CD14-positive monocyte (primary cell): Measurements from ENCODE around the gene EVL. TPM values are rescaled to one million over a fixed set of nuclear protein-coding genes. Genes with fewer than 3 reads are reported as not detected.

ENCODE experiments used
- DNase-seq, 3 donors: peaks; one replicate each; pipeline ENCODE4 v3.0.0-alpha.2; 2011 to 2022
- H2AFZ ChIP-seq: 2 replicates; pipeline ENCODE4 v1.6.0; 2012; ENCODE audit warnings: mild to moderate bottlenecking, low read depth, low read length, inconsistent platforms; ENCODE audit not compliant: insufficient read depth, poor library complexity, severe bottlenecking
- H3K27ac ChIP-seq, 2 donors: 1 replicate in 1 of 2; 2 replicates in 1 of 2; pipeline ENCODE4 v1.5.1; 2012 to 2013; ENCODE audit warnings: low read length in 2 of 2, control low read depth in 1 of 2, inconsistent platforms in 1 of 2, low read depth in 1 of 2, mild to moderate bottlenecking in 1 of 2
- H3K27me3 ChIP-seq, 2 donors: one replicate each; pipeline versions ENCODE4 v1.6.0 to v1.6.1; 2011 to 2013; ENCODE audit warnings: low read length in 2 of 2; ENCODE audit not compliant: control insufficient read depth in 2 of 2, insufficient read depth in 2 of 2
- H3K36me3 ChIP-seq, 2 donors: replicated peaks in 1 of 2; 1 replicate in 1 of 2; 2 replicates in 1 of 2; pipeline versions ENCODE4 v1.5.1 to v1.6.1; 2012 to 2013; ENCODE audit warnings: low read length in 2 of 2, control low read depth in 1 of 2, inconsistent platforms in 1 of 2, mild to moderate bottlenecking in 1 of 2; ENCODE audit not compliant: insufficient read depth in 2 of 2, control insufficient read depth in 1 of 2
- H3K4me1 ChIP-seq, 2 donors: 1 replicate in 1 of 2; 2 replicates in 1 of 2; pipeline versions ENCODE4 v1.5.1 to v1.6.1; 2012 to 2013; ENCODE audit warnings: low read length in 2 of 2, control low read depth in 1 of 2, inconsistent platforms in 1 of 2, mild to moderate bottlenecking in 1 of 2, moderate library complexity in 1 of 2; ENCODE audit not compliant: insufficient read depth in 2 of 2, control insufficient read depth in 1 of 2
- H3K4me2 ChIP-seq: replicated peaks from 2 replicates; pipeline ENCODE3; 2012; ENCODE audit warnings: low read length, moderate library complexity, mild to moderate bottlenecking; ENCODE audit not compliant: poor library complexity, severe bottlenecking; ENCODE audit errors: extremely low read depth
- H3K4me3 ChIP-seq, 3 experiments: fragments of 200-600 bp in 1 of 3; sonication (generic) in 1 of 3; replicated peaks in 1 of 3; 1 replicate in 2 of 3; 2 replicates in 1 of 3; pipeline ENCODE4 v1.5.1; 2011 to 2013; ENCODE audit warnings: low read length in 3 of 3, mild to moderate bottlenecking in 3 of 3, control low read depth in 2 of 3, low read depth in 2 of 3, inconsistent platforms in 1 of 3, moderate library complexity in 1 of 3
- H3K79me2 ChIP-seq: 2 replicates; pipeline ENCODE4 v1.6.0; 2012; ENCODE audit warnings: mild to moderate bottlenecking, control low read depth, inconsistent platforms, low read length, moderate library complexity; ENCODE audit not compliant: insufficient read depth
- H3K9ac ChIP-seq: 2 replicates; pipeline ENCODE4 v1.6.0; 2017; ENCODE audit warnings: low read length, mild to moderate bottlenecking; ENCODE audit not compliant: insufficient read depth, poor library complexity, severe bottlenecking
- H3K9me3 ChIP-seq, 2 donors: replicated peaks in 1 of 2; 1 replicate in 1 of 2; 2 replicates in 1 of 2; pipeline versions ENCODE4 v1.5.1 to v1.6.1; 2012 to 2013; ENCODE audit warnings: low read length in 2 of 2, control low read depth in 1 of 2; ENCODE audit not compliant: control insufficient read depth in 1 of 2, insufficient read depth in 1 of 2
- H4K20me1 ChIP-seq: 2 replicates; pipeline ENCODE4 v1.6.0; 2012; ENCODE audit warnings: mild to moderate bottlenecking, low read length, control low read depth, moderate library complexity; ENCODE audit not compliant: insufficient read depth
- H3K27ac Mint-ChIP-seq, 7 donors: one replicate each; pipeline ENCODE4 v1.8.0; 2020; ENCODE audit warnings: mild to moderate bottlenecking in 7 of 7, mixed read lengths in 7 of 7, moderate library complexity in 6 of 7, inconsistent platforms in 2 of 7
- H3K27me3 Mint-ChIP-seq, 3 donors: one replicate each; pipeline ENCODE4 v1.8.0; 2021 to 2022; ENCODE audit warnings: low read depth in 3 of 3, mild to moderate bottlenecking in 3 of 3, mixed read lengths in 3 of 3, moderate library complexity in 3 of 3, inconsistent platforms in 1 of 3
- H3K36me3 Mint-ChIP-seq, 2 donors: one replicate each; pipeline ENCODE4 v1.8.0; 2020; ENCODE audit warnings: mixed read lengths in 2 of 2, inconsistent platforms in 1 of 2, mild to moderate bottlenecking in 1 of 2
- H3K4me1 Mint-ChIP-seq: one replicate; pipeline ENCODE4 v1.8.0; 2020; ENCODE audit warnings: mild to moderate bottlenecking, mixed read lengths
- H3K4me3 Mint-ChIP-seq, 2 donors: one replicate each; pipeline ENCODE4 v1.8.0; 2020; ENCODE audit warnings: mild to moderate bottlenecking in 2 of 2, mixed read lengths in 2 of 2, moderate library complexity in 1 of 2
- H3K9me3 Mint-ChIP-seq, 7 donors: one replicate each; pipeline ENCODE4 v1.8.0; 2020 to 2022; ENCODE audit warnings: mixed read lengths in 7 of 7, mild to moderate bottlenecking in 6 of 7, moderate library complexity in 6 of 7, inconsistent platforms in 2 of 7
- WGBS: methylation state at CpG from one replicate; pipeline ENCODE4 v1.1.5; 2013; ENCODE audit warnings: missing lambda C conversion rate; ENCODE audit not compliant: insufficient coverage; 5-methylcytosine and 5-hydroxymethylcytosine counted together
- intact Hi-C, 2 donors: fragments of 100-400 bp; cut with micrococcal nuclease; formaldehyde crosslinking; loops; one replicate each; pipeline versions ENCODE4 v1.15.0 to v1.15.1; 2023
- polyA plus RNA-seq, 3 donors: library from polyadenylated mRNA; depleted of rRNA in 1 of 3; unstranded in 2 of 3; stranded (reverse) in 1 of 3; fragments of 300-500 nt in 2 of 3; fragments of >200 nt in 1 of 3; fragmentation: Illumina TruSeq in 2 of 3; gene quantifications; 1 replicate in 2 of 3; 2 replicates in 1 of 3; pipeline ENCODE4 v1.2.3, GENCODE V29; 2012 to 2021
- TF ChIP-seq, protein P1 (sequence below): fragments of 200-600 bp; IDR thresholded peaks from one replicate; pipeline ENCODE4 v1.8.0; 2022; ENCODE audit warnings: antibody characterized with exemption, mild to moderate bottlenecking

Gene EVL
- polyA plus RNA-seq, 3 donors, result 3.2 to 131 (median 6.7) TPM

GRCh38 chr14:100152091-100152490 is 86.9 kb downstream of the EVL start:
- Mint-ChIP-seq H3K4me1 (peaks cover 11% of the 10 kb centered on the region), H3K27ac (peak overlapping the region in 1 of 7 donors; percentile 16)

GRCh38 chr14:100153560-100153959 is 88.3 kb downstream of the EVL start:
- H3K27ac Mint-ChIP-seq, result no peak overlapping the region

More at GRCh38 chr14:100152091-100152490, 86.9 kb downstream of the EVL start:
- Histone ChIP-seq H3K9ac (no peak overlapping the region), H3K79me2 (no peaks in the 10 kb centered on the region), H3K4me2 (no peak overlapping the region), H3K4me3 (no peak overlapping the region), H2AFZ (no peak overlapping the region), H4K20me1 (no peaks in the 10 kb centered on the region), H3K36me3 (no peaks in the 10 kb centered on the region), H3K4me1 (peaks cover 6 to 8% of the 10 kb centered on the region in 2 donors), H3K9me3 (peaks cover 11 to 18% of the 10 kb centered on the region in 2 donors), H3K27me3 (peaks cover 0 to 3% of the 10 kb centered on the region in 2 donors), H3K27ac (no peak overlapping the region)
- no peak for DNase-seq
- no peak overlapping the region for H3K4me3 Mint-ChIP-seq
- TF ChIP-seq, protein P1, sequence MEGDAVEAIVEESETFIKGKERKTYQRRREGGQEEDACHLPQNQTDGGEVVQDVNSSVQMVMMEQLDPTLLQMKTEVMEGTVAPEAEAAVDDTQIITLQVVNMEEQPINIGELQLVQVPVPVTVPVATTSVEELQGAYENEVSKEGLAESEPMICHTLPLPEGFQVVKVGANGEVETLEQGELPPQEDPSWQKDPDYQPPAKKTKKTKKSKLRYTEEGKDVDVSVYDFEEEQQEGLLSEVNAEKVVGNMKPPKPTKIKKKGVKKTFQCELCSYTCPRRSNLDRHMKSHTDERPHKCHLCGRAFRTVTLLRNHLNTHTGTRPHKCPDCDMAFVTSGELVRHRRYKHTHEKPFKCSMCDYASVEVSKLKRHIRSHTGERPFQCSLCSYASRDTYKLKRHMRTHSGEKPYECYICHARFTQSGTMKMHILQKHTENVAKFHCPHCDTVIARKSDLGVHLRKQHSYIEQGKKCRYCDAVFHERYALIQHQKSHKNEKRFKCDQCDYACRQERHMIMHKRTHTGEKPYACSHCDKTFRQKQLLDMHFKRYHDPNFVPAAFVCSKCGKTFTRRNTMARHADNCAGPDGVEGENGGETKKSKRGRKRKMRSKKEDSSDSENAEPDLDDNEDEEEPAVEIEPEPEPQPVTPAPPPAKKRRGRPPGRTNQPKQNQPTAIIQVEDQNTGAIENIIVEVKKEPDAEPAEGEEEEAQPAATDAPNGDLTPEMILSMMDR, result no peak
- peaks cover 7 to 12% (median 9%) of the 10 kb centered on the region in 3 donors for H3K27me3 Mint-ChIP-seq
- 91% methylated on average over 9 of the region's 10 CpGs for WGBS
- intact Hi-C loops, result no loop called here
- H3K36me3 Mint-ChIP-seq, result peaks cover 0 to 3% of the 10 kb centered on the region in 2 donors
- peaks cover 12 to 20% (median 19%) of the 10 kb centered on the region in 7 donors for H3K9me3 Mint-ChIP-seq

More at GRCh38 chr14:100153560-100153959, 88.3 kb downstream of the EVL start:
- H3K79me2 ChIP-seq, result no peaks in the 10 kb centered on the region
- TF ChIP-seq, protein P1, result no peak
- H3K36me3 ChIP-seq, result no peaks in the 10 kb centered on the region
- intact Hi-C loops, result no loop called here
- no peaks in the 10 kb centered on the region for H3K4me1 ChIP-seq
- no peak overlapping the region for H3K9ac ChIP-seq
- no peak overlapping the region for H3K4me3 Mint-ChIP-seq
- WGBS, result 100% methylated on average over 6 of the region's 6 CpGs
- H2AFZ ChIP-seq, result no peak overlapping the region
- H3K4me1 Mint-ChIP-seq, result no peaks in the 10 kb centered on the region
- H3K4me3 ChIP-seq, result no peak overlapping the region
- peaks cover 12 to 22% (median 19%) of the 10 kb centered on the region in 7 donors for H3K9me3 Mint-ChIP-seq
- no peak overlapping the region for H3K27ac ChIP-seq
- H3K36me3 Mint-ChIP-seq, result peaks cover 0 to 3% of the 10 kb centered on the region in 2 donors
- no peak for DNase-seq
- peaks cover under 1 to 16% of the 10 kb centered on the region in 2 donors for H3K27me3 ChIP-seq
- no peaks in the 10 kb centered on the region for H4K20me1 ChIP-seq
- H3K9me3 ChIP-seq, result peaks cover 11 to 18% of the 10 kb centered on the region in 2 donors
- H3K4me2 ChIP-seq, result no peak overlapping the region
- peaks cover 21 to 24% (median 23%) of the 10 kb centered on the region in 3 donors for H3K27me3 Mint-ChIP-seq
